Skin epidermis (tissue), 12 donors: Measurements from ENCODE around the gene PPIP5K2.
"Not testable (repeated sequence)": the region's sequence is repeated elsewhere in the genome, so short reads cannot be mapped to it uniquely, and the experiment has no call there.

Experiments used
- H3K27ac ChIP-seq, 21 experiments: fragments of 200-600 bp; sonication (generic) in 11 of 21; one replicate each; pipeline ENCODE4 v1.5.0; 2020; ENCODE audit warnings: mild to moderate bottlenecking in 3 of 21, inconsistent platforms in 2 of 21, moderate library complexity in 2 of 21
- H3K4me3 ChIP-seq, 7 experiments: fragments of 200-600 bp; sonication (generic) in 2 of 7; one replicate each; pipeline ENCODE4 v1.5.0; 2020; ENCODE audit warnings: inconsistent platforms in 2 of 7, mild to moderate bottlenecking in 2 of 7, moderate library complexity in 1 of 7

Gene PPIP5K2

GRCh38 chr5:103119070-103119764 is 884 bp upstream of the PPIP5K2 start:
- H3K27ac ChIP-seq, result peak overlapping the region; percentile 60 to 98 (median 93)
- peak overlapping the region; percentile 69 to 92 (median 83) for H3K4me3 ChIP-seq

- Histone ChIP-seq H3K4me3 (peak overlapping the region; percentile 69 to 92 (median 83)), H3K27ac (peak overlapping the region; percentile 52 to 98 (median 93))
Observed at GRCh38 chr5:103120607-103121200, 603 bp downstream of the PPIP5K2 start.

GRCh38 chr5:103122242-103122641 is 2.1 kb downstream of the PPIP5K2 start:
- Histone ChIP-seq H3K4me3 (no peak overlapping the region), H3K27ac (no peak overlapping the region)

GRCh38 chr5:103126557-103126956 is 6.5 kb downstream of the PPIP5K2 start:
- no peak overlapping the region for H3K27ac ChIP-seq
- no peak overlapping the region for H3K4me3 ChIP-seq

GRCh38 chr5:103127292-103127817 is 7.3 kb downstream of the PPIP5K2 start:
- no peak overlapping the region for H3K4me3 ChIP-seq
- H3K27ac ChIP-seq, result no peak overlapping the region

- Histone ChIP-seq H3K4me3 (no peak overlapping the region), H3K27ac (no peak overlapping the region)
Observed at GRCh38 chr5:103128202-103128601, 8.1 kb downstream of the PPIP5K2 start.

GRCh38 chr5:103132684-103133083 is 12.6 kb downstream of the PPIP5K2 start:
- Histone ChIP-seq H3K27ac (no peak overlapping the region), H3K4me3 (no peak overlapping the region)

GRCh38 chr5:103133231-103133630 is 13.1 kb downstream of the PPIP5K2 start:
- Histone ChIP-seq H3K27ac (no peak overlapping the region), H3K4me3 (no peak overlapping the region)

GRCh38 chr5:103135461-103135860 is 15.4 kb downstream of the PPIP5K2 start:
- Histone ChIP-seq H3K27ac (no peak overlapping the region), H3K4me3 (no peak overlapping the region)

- H3K4me3 ChIP-seq, result no peak overlapping the region
Observed at GRCh38 chr5:103138202-103138690, 18.1 kb downstream of the PPIP5K2 start.

GRCh38 chr5:103139264-103139865 is 19.3 kb downstream of the PPIP5K2 start:
- Histone ChIP-seq H3K4me3 (no peak overlapping the region), H3K27ac (no peak overlapping the region)

More at GRCh38 chr5:103138202-103138690, 18.1 kb downstream of the PPIP5K2 start:
- no peak overlapping the region for H3K27ac ChIP-seq

- H3K4me3 ChIP-seq, H3K27ac ChIP-seq: not testable (repeated sequence)
Observed at GRCh38 chr5:103142132-103142531, 22.0 kb downstream of the PPIP5K2 start.

- Histone ChIP-seq H3K27ac (no peak overlapping the region), H3K4me3 (no peak overlapping the region)
Observed at GRCh38 chr5:103145196-103145595, 25.1 kb downstream of the PPIP5K2 start.

- Histone ChIP-seq H3K27ac (no peak overlapping the region), H3K4me3 (no peak overlapping the region)
Observed at GRCh38 chr5:103148213-103148612, 28.1 kb downstream of the PPIP5K2 start.

- Histone ChIP-seq H3K27ac (no peak overlapping the region), H3K4me3 (no peak overlapping the region)
Observed at GRCh38 chr5:103151156-103151555, 31.1 kb downstream of the PPIP5K2 start.

- Histone ChIP-seq H3K27ac (no peak overlapping the region), H3K4me3 (no peak overlapping the region)
Observed at GRCh38 chr5:103166706-103167105, 46.6 kb downstream of the PPIP5K2 start.

GRCh38 chr5:103174147-103174546 is 54.0 kb downstream of the PPIP5K2 start:
- no peak overlapping the region for H3K27ac ChIP-seq

GRCh38 chr5:103177543-103177942 is 57.4 kb downstream of the PPIP5K2 start:
- H3K27ac ChIP-seq, result no peak overlapping the region
- H3K4me3 ChIP-seq, result no peak overlapping the region

More at GRCh38 chr5:103174147-103174546, 54.0 kb downstream of the PPIP5K2 start:
- no peak overlapping the region for H3K4me3 ChIP-seq

GRCh38 chr5:103178167-103178566 is 58.1 kb downstream of the PPIP5K2 start:
- Histone ChIP-seq H3K4me3 (no peak overlapping the region), H3K27ac (no peak overlapping the region)

- H3K4me3 ChIP-seq, result no peak overlapping the region
- H3K27ac ChIP-seq, result no peak overlapping the region
Observed at GRCh38 chr5:103186152-103186551, 66.1 kb downstream of the PPIP5K2 start.

GRCh38 chr5:103188436-103188835 is 68.3 kb downstream of the PPIP5K2 start:
- H3K27ac ChIP-seq, result no peak overlapping the region
- no peak overlapping the region for H3K4me3 ChIP-seq
